ENCODE results near the gene ZNF77. TPM values are rescaled to one million over a fixed set of nuclear protein-coding genes. Genes with fewer than 3 reads are reported as not detected.

ZNF77 gene
- total and polyA plus RNA-seq, 2 donors from 2014 or later, result 2.4 to 5.1 TPM

DNA sequence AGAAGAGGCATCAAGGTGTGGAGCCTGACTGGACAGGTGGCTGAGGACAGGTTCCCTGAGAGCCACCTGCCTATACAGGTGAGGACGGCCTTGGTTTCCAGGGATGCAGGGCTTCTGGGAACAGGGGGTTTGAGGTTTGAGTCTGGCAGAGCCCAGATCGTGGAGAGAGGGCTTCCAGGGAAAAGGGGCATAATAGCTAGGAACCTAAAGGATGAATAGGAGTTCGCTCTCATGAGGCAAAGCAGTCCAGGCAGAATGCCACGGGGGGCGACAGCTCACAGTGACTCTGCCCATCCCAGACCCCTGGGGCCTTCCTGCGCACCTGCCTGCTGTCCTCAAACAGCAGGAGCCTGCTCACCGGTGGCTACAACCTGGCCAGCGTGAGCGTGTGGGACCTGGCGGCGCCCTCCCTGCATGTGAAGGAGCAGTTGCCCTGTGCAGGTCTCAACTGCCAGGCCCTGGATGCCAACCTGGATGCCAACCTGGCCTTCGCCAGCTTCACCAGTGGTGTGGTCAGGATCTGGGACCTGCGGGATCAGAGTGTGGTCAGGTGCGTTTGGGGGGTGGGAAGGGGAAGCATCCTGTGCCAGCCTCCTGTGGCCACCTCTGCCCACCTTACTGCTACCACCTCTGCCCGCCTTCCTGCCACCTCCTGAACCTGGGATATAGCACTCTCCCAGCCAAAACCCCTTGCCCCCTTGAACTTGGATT is 44.6 kb upstream of the ZNF77 start:
- Histone ChIP-seq H3K27ac (ENCODE audit: low read depth in 2 of 2, low read length in 2 of 2) (no peak overlapping the region), H3K4me3 (ENCODE audit: low read length in 3 of 3) (no peak overlapping the region), H3K27me3 (ENCODE audit: control insufficient read depth, insufficient read depth, low read length) (no peaks in the 10 kb centered on the region), H3K9ac (ENCODE audit: low read length in 3 of 3) (no peak overlapping the region), H3K36me3 (ENCODE audit: control insufficient read depth in 2 of 3, insufficient read depth in 3 of 3, low read length in 3 of 3) (no peaks in the 10 kb centered on the region), H3K4me1 (ENCODE audit: control insufficient read depth in 2 of 3, insufficient read depth in 2 of 3, low read depth in 1 of 3, low read length in 3 of 3) (peaks cover 0 to 3% (median 0%) of the 10 kb centered on the region in 3 donors), H3K9me3 (ENCODE audit: control insufficient read depth in 2 of 3, insufficient read depth in 1 of 3, low read length in 3 of 3) (no peaks in the 10 kb centered on the region)
- FAIRE-seq, result no peak
- intact Hi-C loops (cut with DNase I), result no loop called here
- TF ChIP-seq, protein P1, sequence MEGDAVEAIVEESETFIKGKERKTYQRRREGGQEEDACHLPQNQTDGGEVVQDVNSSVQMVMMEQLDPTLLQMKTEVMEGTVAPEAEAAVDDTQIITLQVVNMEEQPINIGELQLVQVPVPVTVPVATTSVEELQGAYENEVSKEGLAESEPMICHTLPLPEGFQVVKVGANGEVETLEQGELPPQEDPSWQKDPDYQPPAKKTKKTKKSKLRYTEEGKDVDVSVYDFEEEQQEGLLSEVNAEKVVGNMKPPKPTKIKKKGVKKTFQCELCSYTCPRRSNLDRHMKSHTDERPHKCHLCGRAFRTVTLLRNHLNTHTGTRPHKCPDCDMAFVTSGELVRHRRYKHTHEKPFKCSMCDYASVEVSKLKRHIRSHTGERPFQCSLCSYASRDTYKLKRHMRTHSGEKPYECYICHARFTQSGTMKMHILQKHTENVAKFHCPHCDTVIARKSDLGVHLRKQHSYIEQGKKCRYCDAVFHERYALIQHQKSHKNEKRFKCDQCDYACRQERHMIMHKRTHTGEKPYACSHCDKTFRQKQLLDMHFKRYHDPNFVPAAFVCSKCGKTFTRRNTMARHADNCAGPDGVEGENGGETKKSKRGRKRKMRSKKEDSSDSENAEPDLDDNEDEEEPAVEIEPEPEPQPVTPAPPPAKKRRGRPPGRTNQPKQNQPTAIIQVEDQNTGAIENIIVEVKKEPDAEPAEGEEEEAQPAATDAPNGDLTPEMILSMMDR (IDR thresholded peaks at IDR 0.05; ENCODE audit: borderline replicate concordance, extremely low read depth, insufficient read depth), result no peak
- DNase-seq, result no peak

GRCh38 chr19:2988568-2988967 is 43.8 kb upstream of the ZNF77 start:
- H3K9me3 ChIP-seq (ENCODE audit: control insufficient read depth in 2 of 3, insufficient read depth in 1 of 3, low read length in 3 of 3), result no peaks in the 10 kb centered on the region
- no peaks in the 10 kb centered on the region for H3K27me3 ChIP-seq (ENCODE audit: control insufficient read depth, insufficient read depth, low read length)
- no peak overlapping the region for H3K4me3 ChIP-seq (ENCODE audit: low read length in 3 of 3)
- intact Hi-C loops (cut with DNase I), result no loop called here
- peaks cover 0 to 7% (median 2%) of the 10 kb centered on the region in 3 donors for H3K4me1 ChIP-seq (ENCODE audit: control insufficient read depth in 2 of 3, insufficient read depth in 2 of 3, low read depth in 1 of 3, low read length in 3 of 3)
- no peak overlapping the region for H3K27ac ChIP-seq (ENCODE audit: low read depth in 2 of 2, low read length in 2 of 2)
- TF ChIP-seq, protein P1 (IDR thresholded peaks at IDR 0.05; ENCODE audit: borderline replicate concordance, extremely low read depth, insufficient read depth), result no peak
- DNase-seq (no peak), FAIRE-seq (no peak)
- no peak overlapping the region for H3K9ac ChIP-seq (ENCODE audit: low read length in 3 of 3)
- H3K36me3 ChIP-seq (ENCODE audit: control insufficient read depth in 2 of 3, insufficient read depth in 3 of 3, low read length in 3 of 3), result no peaks in the 10 kb centered on the region

GRCh38 chr19:2987797-2988196 is 43.0 kb upstream of the ZNF77 start:
- Histone ChIP-seq H3K9ac (ENCODE audit: low read length in 3 of 3) (no peak overlapping the region), H3K4me1 (ENCODE audit: control insufficient read depth in 2 of 3, insufficient read depth in 2 of 3, low read depth in 1 of 3, low read length in 3 of 3) (peaks cover 0 to 15% (median 8%) of the 10 kb centered on the region in 3 donors), H3K4me3 (ENCODE audit: low read length in 3 of 3) (no peak overlapping the region), H3K27ac (ENCODE audit: low read depth in 2 of 2, low read length in 2 of 2) (no peak overlapping the region), H3K9me3 (ENCODE audit: control insufficient read depth in 2 of 3, insufficient read depth in 1 of 3, low read length in 3 of 3) (no peaks in the 10 kb centered on the region), H3K36me3 (ENCODE audit: control insufficient read depth in 2 of 3, insufficient read depth in 3 of 3, low read length in 3 of 3) (no peaks in the 10 kb centered on the region), H3K27me3 (ENCODE audit: control insufficient read depth, insufficient read depth, low read length) (no peaks in the 10 kb centered on the region)
- DNase-seq (peak in 1 of 5 donors; percentile 55), FAIRE-seq (no peak)
- intact Hi-C loops (cut with DNase I), result no loop called here
- TF ChIP-seq, protein P1 (IDR thresholded peaks at IDR 0.05; ENCODE audit: borderline replicate concordance, extremely low read depth, insufficient read depth), result no peak
